ENCODE data around the gene POF1B.
"Not testable (repeated sequence)": the region's sequence is repeated elsewhere in the genome, so short reads cannot be mapped to it uniquely, and the experiment has no call there.

POF1B gene

DNA sequence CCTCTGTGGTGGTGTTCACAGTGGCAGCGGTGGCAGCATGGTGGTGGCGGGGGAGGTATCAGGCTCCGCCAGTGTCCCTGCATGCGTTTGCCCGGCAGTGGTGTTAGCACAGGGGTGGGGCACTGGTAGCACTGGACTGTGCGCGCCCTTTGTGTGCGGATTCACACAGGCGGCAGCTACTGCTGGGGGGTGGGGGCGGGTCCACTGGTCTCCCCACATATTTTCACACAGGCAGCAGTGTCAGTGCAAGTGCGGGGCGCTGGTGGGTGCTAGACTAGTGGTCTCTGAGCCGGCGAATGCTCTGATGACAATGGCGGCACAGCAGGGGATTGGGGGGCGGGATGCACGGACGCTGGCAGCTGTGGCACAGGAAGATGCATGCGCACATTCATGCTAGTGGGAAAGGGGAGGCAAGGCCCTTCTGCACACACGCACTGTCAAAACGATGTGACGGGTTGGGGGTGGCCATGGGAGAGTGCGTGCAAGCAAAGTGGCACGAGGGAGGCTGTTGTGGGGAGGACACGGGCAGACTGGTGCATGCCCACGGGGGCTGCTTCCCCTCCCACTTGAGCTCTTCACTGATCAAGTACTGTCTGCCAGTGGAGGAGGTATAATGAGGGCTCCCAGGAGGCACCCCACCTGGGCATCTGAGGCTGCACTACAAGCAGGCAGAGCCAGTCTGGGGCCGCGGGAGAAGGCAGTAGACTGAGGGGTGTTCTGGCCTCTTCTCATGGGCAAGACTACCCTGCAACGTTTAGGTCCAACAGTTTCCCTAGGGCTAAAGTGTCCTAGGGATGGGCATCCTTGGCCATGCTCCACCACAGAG lies 53.0 kb downstream of the POF1B start:
- Histone ChIP-seq H3K9me3 (ENCODE audit: low read length) (no peaks in the 10 kb centered on the region), H3K4me1 (ENCODE audit: insufficient read depth, low read length) (no peaks in the 10 kb centered on the region), H3K36me3 (ENCODE audit: insufficient read depth, low read length) (no peaks in the 10 kb centered on the region), H3K9ac (ENCODE audit: low read length) (no peak overlapping the region), H3K27ac (ENCODE audit: low read depth, low read length) (no peak overlapping the region), H3K4me3 (ENCODE audit: low read depth in 1 of 2, low read length in 2 of 2) (no peak overlapping the region), H3K27me3 (ENCODE audit: control insufficient read depth in 1 of 2, insufficient read depth in 2 of 2, low read length in 2 of 2) (no peaks in the 10 kb centered on the region)

- not testable (repeated sequence) for H3K4me1 ChIP-seq (ENCODE audit: insufficient read depth, low read length); H3K4me3 ChIP-seq (ENCODE audit: low read depth in 1 of 2, low read length in 2 of 2); H3K36me3 ChIP-seq (ENCODE audit: insufficient read depth, low read length); H3K27me3 ChIP-seq (ENCODE audit: control insufficient read depth in 1 of 2, insufficient read depth in 2 of 2, low read length in 2 of 2); H3K27ac ChIP-seq (ENCODE audit: low read depth, low read length); H3K9ac ChIP-seq (ENCODE audit: low read length); H3K9me3 ChIP-seq (ENCODE audit: low read length)
Measured at GRCh38 chrX:85311348-85311747, 68.1 kb downstream of the POF1B start.

DNA sequence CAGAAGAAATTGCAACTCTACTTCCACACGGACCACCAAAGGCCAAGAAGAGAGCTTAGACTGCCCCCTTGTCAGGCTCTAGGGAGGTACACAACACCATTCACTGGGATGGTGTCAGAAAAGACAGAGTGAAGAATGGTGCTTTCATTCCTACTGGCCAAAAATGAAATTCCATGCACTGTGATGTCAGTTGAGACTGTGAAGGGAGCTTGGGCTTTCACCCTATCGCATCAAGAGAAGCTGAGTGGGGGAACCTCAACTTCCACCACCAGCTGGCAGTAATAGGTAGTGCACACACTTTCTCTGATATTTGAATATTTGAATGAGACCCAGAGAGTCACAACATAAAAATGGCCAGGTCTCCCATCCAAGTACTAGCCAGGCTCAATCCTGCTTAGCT lies 69.7 kb downstream of the POF1B start:
- no peaks in the 10 kb centered on the region for H3K4me1 ChIP-seq (ENCODE audit: insufficient read depth, low read length)
- no peaks in the 10 kb centered on the region for H3K36me3 ChIP-seq (ENCODE audit: insufficient read depth, low read length)
- H3K27me3 ChIP-seq (ENCODE audit: control insufficient read depth in 1 of 2, insufficient read depth in 2 of 2, low read length in 2 of 2), result no peaks in the 10 kb centered on the region

DNA sequence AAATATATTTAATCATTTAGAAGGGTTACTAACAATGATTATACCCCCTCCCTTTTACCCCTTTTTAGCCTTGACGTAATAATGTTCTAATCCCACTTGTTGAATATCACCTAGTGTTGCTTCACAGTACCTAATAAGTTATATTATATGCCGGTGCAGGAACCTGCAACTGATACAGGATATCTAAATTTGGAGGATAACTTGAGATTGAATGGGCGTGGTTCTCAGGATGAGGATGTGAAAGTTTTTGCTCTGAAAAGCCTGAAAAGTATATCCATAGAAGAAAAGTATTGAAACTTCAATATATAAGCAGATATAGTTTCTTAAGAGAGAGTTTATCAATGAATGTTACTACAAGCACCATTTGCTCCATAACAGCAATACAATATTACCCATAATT lies 75.9 kb downstream of the POF1B start:
- no peaks in the 10 kb centered on the region for H3K27me3 ChIP-seq (ENCODE audit: control insufficient read depth in 1 of 2, insufficient read depth in 2 of 2, low read length in 2 of 2)
- H3K9me3 ChIP-seq (ENCODE audit: low read length), result no peaks in the 10 kb centered on the region
- no peak overlapping the region for H3K9ac ChIP-seq (ENCODE audit: low read length)
- no peak overlapping the region for H3K4me3 ChIP-seq (ENCODE audit: low read depth in 1 of 2, low read length in 2 of 2)
- no peaks in the 10 kb centered on the region for H3K4me1 ChIP-seq (ENCODE audit: insufficient read depth, low read length)
- no peaks in the 10 kb centered on the region for H3K36me3 ChIP-seq (ENCODE audit: insufficient read depth, low read length)
- H3K27ac ChIP-seq (ENCODE audit: low read depth, low read length), result no peak overlapping the region

More for the DNA sequence above, 69.7 kb downstream of the POF1B start:
- Histone ChIP-seq H3K9me3 (ENCODE audit: low read length) (no peaks in the 10 kb centered on the region), H3K4me3 (ENCODE audit: low read depth in 1 of 2, low read length in 2 of 2) (no peak overlapping the region), H3K27ac (ENCODE audit: low read depth, low read length) (no peak overlapping the region), H3K9ac (ENCODE audit: low read length) (no peak overlapping the region)

- Histone ChIP-seq H3K27ac (ENCODE audit: low read depth, low read length) (no peak overlapping the region), H3K27me3 (ENCODE audit: control insufficient read depth in 1 of 2, insufficient read depth in 2 of 2, low read length in 2 of 2) (no peaks in the 10 kb centered on the region), H3K36me3 (ENCODE audit: insufficient read depth, low read length) (no peaks in the 10 kb centered on the region), H3K9me3 (ENCODE audit: low read length) (no peaks in the 10 kb centered on the region), H3K4me3 (ENCODE audit: low read depth in 1 of 2, low read length in 2 of 2) (no peak overlapping the region), H3K9ac (ENCODE audit: low read length) (no peak overlapping the region), H3K4me1 (ENCODE audit: insufficient read depth, low read length) (no peaks in the 10 kb centered on the region)
Measured at GRCh38 chrX:85288992-85289723, 90.3 kb downstream of the POF1B start.

DNA sequence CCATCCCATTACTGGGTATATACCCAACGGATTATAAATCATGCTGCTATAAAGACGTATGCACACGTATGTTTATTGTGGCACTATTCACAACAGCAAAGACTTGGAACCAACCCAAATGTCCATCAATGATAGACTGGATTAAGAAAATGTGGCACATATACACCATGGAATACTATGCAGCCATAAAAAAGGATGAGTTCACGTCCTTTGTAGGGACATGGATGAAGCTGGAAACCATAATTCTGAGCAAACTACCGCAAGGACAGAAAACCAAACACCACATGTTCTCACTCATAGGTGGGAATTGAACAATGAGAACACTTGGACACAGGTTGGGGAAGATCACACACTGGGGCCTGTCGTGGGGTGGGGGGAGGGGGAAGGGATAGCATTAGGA lies 94.2 kb downstream of the POF1B start:
- not testable (repeated sequence) for H3K9me3 ChIP-seq (ENCODE audit: low read length); H3K4me3 ChIP-seq (ENCODE audit: low read depth in 1 of 2, low read length in 2 of 2); H3K36me3 ChIP-seq (ENCODE audit: insufficient read depth, low read length); H3K27me3 ChIP-seq (ENCODE audit: control insufficient read depth in 1 of 2, insufficient read depth in 2 of 2, low read length in 2 of 2); H3K9ac ChIP-seq (ENCODE audit: low read length); H3K4me1 ChIP-seq (ENCODE audit: insufficient read depth, low read length); H3K27ac ChIP-seq (ENCODE audit: low read depth, low read length)

- Histone ChIP-seq H3K9me3 (ENCODE audit: low read length) (no peaks in the 10 kb centered on the region), H3K4me1 (ENCODE audit: insufficient read depth, low read length) (no peaks in the 10 kb centered on the region), H3K4me3 (ENCODE audit: low read depth in 1 of 2, low read length in 2 of 2) (peak overlapping the region; percentile 35 to 57), H3K9ac (ENCODE audit: low read length) (no peak overlapping the region), H3K36me3 (ENCODE audit: insufficient read depth, low read length) (no peaks in the 10 kb centered on the region), H3K27ac (ENCODE audit: low read depth, low read length) (no peak overlapping the region), H3K27me3 (ENCODE audit: control insufficient read depth in 1 of 2, insufficient read depth in 2 of 2, low read length in 2 of 2) (no peaks in the 10 kb centered on the region)
Measured at GRCh38 chrX:85244450-85245211, 134.8 kb downstream of the POF1B start.

GRCh38 chrX:85243761-85244449 lies 135.6 kb downstream of the POF1B start, which contains the start of the genes SATL1 and ZNF711:
Gene SATL1 (minus strand): TSS chrX:85243779. CDS start chrX:85108968, 134,811 bp downstream.
Gene ZNF711 (plus strand): TSS chrX:85243991. CDS start chrX:85247573, 3,582 bp downstream.
- Histone ChIP-seq H3K36me3 (ENCODE audit: insufficient read depth, low read length) (no peaks in the 10 kb centered on the region), H3K9ac (ENCODE audit: low read length) (no peak within 1 kb of the TSS), H3K4me1 (ENCODE audit: insufficient read depth, low read length) (no peaks in the 10 kb centered on the region), H3K27ac (ENCODE audit: low read depth, low read length) (no peak within 1 kb of the TSS), H3K9me3 (ENCODE audit: low read length) (no peaks in the 10 kb centered on the region), H3K27me3 (ENCODE audit: control insufficient read depth in 1 of 2, insufficient read depth in 2 of 2, low read length in 2 of 2) (no peaks in the 10 kb centered on the region), H3K4me3 (ENCODE audit: low read depth in 1 of 2, low read length in 2 of 2) (peak within 1 kb of the TSS; percentile 35 to 57)

DNA sequence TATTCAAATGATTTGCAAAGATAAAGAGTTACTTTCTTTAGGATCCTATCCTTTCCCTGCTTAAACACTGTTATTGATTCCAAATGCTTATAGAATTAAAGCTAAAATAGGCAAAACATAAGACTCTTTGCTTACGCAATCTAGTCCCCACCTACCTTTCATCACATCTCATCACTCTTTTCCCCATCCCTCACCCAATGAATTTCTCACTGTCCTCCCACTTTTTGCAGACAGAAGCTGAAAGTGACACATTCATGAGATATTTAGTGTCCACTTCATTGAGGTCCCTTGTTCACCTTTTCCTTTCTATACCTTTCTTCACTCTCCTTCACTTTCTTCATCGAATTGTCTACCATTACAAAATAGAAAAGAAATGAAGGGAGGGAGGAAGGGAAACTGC lies 136.3 kb downstream of the POF1B start:
- Histone ChIP-seq H3K27ac (ENCODE audit: low read depth, low read length) (no peak overlapping the region), H3K4me1 (ENCODE audit: insufficient read depth, low read length) (no peaks in the 10 kb centered on the region), H3K9ac (ENCODE audit: low read length) (no peak overlapping the region), H3K36me3 (ENCODE audit: insufficient read depth, low read length) (no peaks in the 10 kb centered on the region), H3K4me3 (ENCODE audit: low read depth in 1 of 2, low read length in 2 of 2) (peak overlapping the region in 1 of 2 donors; percentile 57), H3K9me3 (ENCODE audit: low read length) (no peaks in the 10 kb centered on the region), H3K27me3 (ENCODE audit: control insufficient read depth in 1 of 2, insufficient read depth in 2 of 2, low read length in 2 of 2) (no peaks in the 10 kb centered on the region)

All from muscle layer of colon (tissue), 2 donors.